ENCODE data around the gene SGMS1.

The SGMS1 gene

GRCh38 chr10:50624413-50624865 lies 683 bp upstream of the SGMS1 start:
- no peak for TF ChIP-seq CTCF (IDR thresholded peaks at IDR 0.05; ENCODE audit: low read depth, low read length, missing control alignments)
- peak overlapping the region; percentile 79 for H3K4me3 ChIP-seq (replicated peaks; ENCODE audit: low read depth, low read length)
- DNase-seq (ENCODE audit: extremely low read depth, low read depth), result peak; percentile 68

- peak overlapping the region; percentile 79 for H3K4me3 ChIP-seq (replicated peaks; ENCODE audit: low read depth, low read length)
- no peak for TF ChIP-seq CTCF (IDR thresholded peaks at IDR 0.05; ENCODE audit: low read depth, low read length, missing control alignments)
- no peak for DNase-seq (ENCODE audit: extremely low read depth, low read depth)
These were observed 772 bp downstream of the SGMS1 start for GRCh38 chr10:50622706-50623662.

GRCh38 chr10:50621968-50622705 lies 1.6 kb downstream of the SGMS1 start:
- peak overlapping the region; percentile 79 for H3K4me3 ChIP-seq (replicated peaks; ENCODE audit: low read depth, low read length)
- peak; percentile 91 for DNase-seq (ENCODE audit: extremely low read depth, low read depth)
- TF ChIP-seq CTCF (IDR thresholded peaks at IDR 0.05; ENCODE audit: low read depth, low read length, missing control alignments), result no peak

GRCh38 chr10:50620899-50621298 lies 2.9 kb downstream of the SGMS1 start:
- DNase-seq (ENCODE audit: extremely low read depth, low read depth), result no peak
- H3K4me3 ChIP-seq (replicated peaks; ENCODE audit: low read depth, low read length), result no peak overlapping the region
- no peak for TF ChIP-seq CTCF (IDR thresholded peaks at IDR 0.05; ENCODE audit: low read depth, low read length, missing control alignments)

- no peak for DNase-seq (ENCODE audit: extremely low read depth, low read depth)
- H3K4me3 ChIP-seq (replicated peaks; ENCODE audit: low read depth, low read length), result no peak overlapping the region
- TF ChIP-seq CTCF (IDR thresholded peaks at IDR 0.05; ENCODE audit: low read depth, low read length, missing control alignments), result no peak
These were observed 3.9 kb downstream of the SGMS1 start for GRCh38 chr10:50619882-50620281.

GRCh38 chr10:50619166-50619565 lies 4.6 kb downstream of the SGMS1 start:
- TF ChIP-seq CTCF (IDR thresholded peaks at IDR 0.05; ENCODE audit: low read depth, low read length, missing control alignments), result no peak
- no peak overlapping the region for H3K4me3 ChIP-seq (replicated peaks; ENCODE audit: low read depth, low read length)

More at GRCh38 chr10:50619166-50619565, 4.6 kb downstream of the SGMS1 start:
- no peak for DNase-seq (ENCODE audit: extremely low read depth, low read depth)

Measured in HFF-Myc (cell line).